ENCODE results near the gene RTTN. TPM values are rescaled to one million over a fixed set of nuclear protein-coding genes. Genes with fewer than 3 reads are reported as not detected.

Gene RTTN
- polyA plus RNA-seq, 2 of the 4 experiments (the other 2 are of a cell fraction) = 8.4 to 24.6 TPM

GRCh38 chr18:70028734-70029133 lies 176.8 kb downstream of the RTTN start:
- WGBS (ENCODE audit: missing lambda C conversion rate) = 100% methylated on average over 3 of the region's 3 CpGs
- Histone ChIP-seq H3K4me1 (no peaks in the 10 kb centered on the region), H3K4me3 (no peak overlapping the region), H3K27ac (no peak overlapping the region), H3K4me2 (no peak overlapping the region), H3K9me3 (no peaks in the 10 kb centered on the region)
- TF ChIP-seq, protein P1, sequence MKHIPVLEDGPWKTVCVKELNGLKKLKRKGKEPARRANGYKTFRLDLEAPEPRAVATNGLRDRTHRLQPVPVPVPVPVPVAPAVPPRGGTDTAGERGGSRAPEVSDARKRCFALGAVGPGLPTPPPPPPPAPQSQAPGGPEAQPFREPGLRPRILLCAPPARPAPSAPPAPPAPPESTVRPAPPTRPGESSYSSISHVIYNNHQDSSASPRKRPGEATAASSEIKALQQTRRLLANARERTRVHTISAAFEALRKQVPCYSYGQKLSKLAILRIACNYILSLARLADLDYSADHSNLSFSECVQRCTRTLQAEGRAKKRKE (CRISPR knock-in tag; IDR thresholded peaks at IDR 0.05; ENCODE audit: low read depth) = no peak
- TF ChIP-seq GATA3 (IDR thresholded peaks at IDR 0.05; ENCODE audit: borderline replicate concordance) (no peak), MAZ (IDR thresholded peaks at IDR 0.05; ENCODE audit: borderline replicate concordance, low read depth, low read length) (no peak), HOXB13 (CRISPR knock-in tag; IDR thresholded peaks at IDR 0.05; ENCODE audit: low read depth) (no peak), SMC3 (IDR thresholded peaks at IDR 0.05) (no peak), HES2 (IDR thresholded peaks at IDR 0.05) (no peak), USF2 (IDR thresholded peaks at IDR 0.05) (no peak)
- TF ChIP-seq, protein P2, sequence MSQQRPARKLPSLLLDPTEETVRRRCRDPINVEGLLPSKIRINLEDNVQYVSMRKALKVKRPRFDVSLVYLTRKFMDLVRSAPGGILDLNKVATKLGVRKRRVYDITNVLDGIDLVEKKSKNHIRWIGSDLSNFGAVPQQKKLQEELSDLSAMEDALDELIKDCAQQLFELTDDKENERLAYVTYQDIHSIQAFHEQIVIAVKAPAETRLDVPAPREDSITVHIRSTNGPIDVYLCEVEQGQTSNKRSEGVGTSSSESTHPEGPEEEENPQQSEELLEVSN (IDR thresholded peaks at IDR 0.05; ENCODE audit: borderline replicate concordance, low read depth) = no peak
- TF ChIP-seq, protein P3, sequence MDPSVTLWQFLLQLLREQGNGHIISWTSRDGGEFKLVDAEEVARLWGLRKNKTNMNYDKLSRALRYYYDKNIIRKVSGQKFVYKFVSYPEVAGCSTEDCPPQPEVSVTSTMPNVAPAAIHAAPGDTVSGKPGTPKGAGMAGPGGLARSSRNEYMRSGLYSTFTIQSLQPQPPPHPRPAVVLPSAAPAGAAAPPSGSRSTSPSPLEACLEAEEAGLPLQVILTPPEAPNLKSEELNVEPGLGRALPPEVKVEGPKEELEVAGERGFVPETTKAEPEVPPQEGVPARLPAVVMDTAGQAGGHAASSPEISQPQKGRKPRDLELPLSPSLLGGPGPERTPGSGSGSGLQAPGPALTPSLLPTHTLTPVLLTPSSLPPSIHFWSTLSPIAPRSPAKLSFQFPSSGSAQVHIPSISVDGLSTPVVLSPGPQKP (IDR thresholded peaks at IDR 0.05; ENCODE audit: low read depth, low read length) = no peak
- DNase-seq (ENCODE audit: low read depth in 1 of 2, low spot score in 1 of 2) = no peak
- ChIA-PET CTCF (interaction anchor here (1.2 kb wide), 1 partner anchor 57 kb away, joined by 4 read pairs; no protein-coding TSS in a partner anchor), POLR2A (no interaction called here)
- FAIRE-seq = no peak
- ATAC-seq = no peak

DNA sequence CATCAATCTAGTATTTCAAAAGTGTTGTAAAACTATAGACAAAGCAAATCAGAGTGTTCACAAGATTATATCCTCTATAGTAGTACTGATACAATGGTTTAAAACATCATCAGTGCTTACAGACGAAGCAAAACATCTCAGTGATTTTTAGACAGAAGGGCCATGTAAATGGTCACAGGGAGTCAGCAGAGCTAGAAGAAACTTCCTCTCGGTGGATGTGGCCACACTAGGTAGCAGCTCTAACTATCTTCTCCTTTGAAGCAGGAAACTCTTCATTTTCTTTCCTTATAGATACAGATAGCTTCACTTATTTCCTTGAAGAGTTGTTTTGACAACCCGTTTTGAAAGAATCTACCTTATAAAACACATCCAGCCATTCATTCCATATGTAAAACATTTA lies 177.4 kb downstream of the RTTN start:
- FAIRE-seq (no peak), DNase-seq (ENCODE audit: low read depth in 1 of 2, low spot score in 1 of 2) (no peak), ATAC-seq (no peak)
- CTCF ChIA-PET = interaction anchor here (1.2 kb wide), 1 partner anchor 58 kb away, joined by 4 read pairs; no protein-coding TSS in a partner anchor
- no peak overlapping the region for H3K4me3 ChIP-seq
- H3K4me1 ChIP-seq = no peaks in the 10 kb centered on the region
- H3K9me3 ChIP-seq = no peaks in the 10 kb centered on the region
- no peak overlapping the region for H3K27ac ChIP-seq
- POLR2A ChIA-PET = interaction anchor here (0.6 kb wide), 1 partner anchor 30 kb away, joined by 3 read pairs; no protein-coding TSS in a partner anchor
- 93% methylated on average over 3 of the region's 3 CpGs for WGBS (ENCODE audit: missing lambda C conversion rate)
- no peak overlapping the region for H3K4me2 ChIP-seq
- TF ChIP-seq ZFP36 (IDR thresholded peaks at IDR 0.05; ENCODE audit: borderline replicate concordance, partially characterized antibody) (no peak), CEBPB (IDR thresholded peaks at IDR 0.05) (no peak), POLR2AphosphoS2 (conservative IDR thresholded peaks at IDR 0.05; ENCODE audit: low read length) (no peak), CBX2 (IDR thresholded peaks at IDR 0.05; ENCODE audit: borderline replicate concordance, low read depth) (no peak)

DNA sequence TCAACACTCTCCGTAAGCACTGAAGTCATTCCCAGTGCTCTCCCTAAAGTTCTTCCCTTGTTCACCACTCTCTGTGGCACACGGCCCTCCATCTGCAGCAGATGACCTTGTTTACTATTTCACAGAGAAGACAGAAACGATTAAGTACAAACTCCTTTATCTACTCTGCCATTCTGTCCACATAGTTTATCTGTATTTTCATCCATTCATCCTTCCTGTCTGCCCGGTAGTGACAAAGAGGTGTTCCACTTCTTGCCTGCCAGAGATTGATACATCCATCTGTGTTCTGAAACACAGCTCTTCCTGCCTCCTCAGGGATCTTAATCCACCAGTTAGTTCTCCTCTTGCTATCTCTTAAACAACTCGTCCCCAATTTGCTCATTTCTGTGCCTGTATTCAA lies 179.9 kb downstream of the RTTN start:
- Histone ChIP-seq H3K9me3 (no peaks in the 10 kb centered on the region), H3K4me2 (no peak overlapping the region), H3K4me1 (no peaks in the 10 kb centered on the region), H3K4me3 (no peak overlapping the region), H3K27ac (no peak overlapping the region)
- 91% methylated on average over 5 of the region's 5 CpGs for WGBS (ENCODE audit: missing lambda C conversion rate)
- ATAC-seq (no peak), FAIRE-seq (no peak), DNase-seq (ENCODE audit: low read depth in 1 of 2, low spot score in 1 of 2) (no peak)
- CTCF ChIA-PET = no interaction called here
- TF ChIP-seq HES2 (IDR thresholded peaks at IDR 0.05) (no peak), EHF (CRISPR knock-in tag; IDR thresholded peaks at IDR 0.05) (no peak), GATA3 (IDR thresholded peaks at IDR 0.05; ENCODE audit: borderline replicate concordance) (no peak), HOXB13 (CRISPR knock-in tag; IDR thresholded peaks at IDR 0.05; ENCODE audit: low read depth) (no peak), ZC3H11A (IDR thresholded peaks at IDR 0.05) (no peak), RNF2 (IDR thresholded peaks at IDR 0.05; ENCODE audit: borderline replicate concordance, low read depth) (no peak), HEYL (CRISPR knock-in tag; IDR thresholded peaks at IDR 0.05) (no peak), EHMT2 (IDR thresholded peaks at IDR 0.05; ENCODE audit: low read depth) (no peak), JUNB (IDR thresholded peaks at IDR 0.05) (no peak), RCOR1 (IDR thresholded peaks at IDR 0.05; ENCODE audit: low read depth, low read length) (no peak), RARB (CRISPR knock-in tag; IDR thresholded peaks at IDR 0.05) (no peak), NR3C1 (IDR thresholded peaks at IDR 0.05) (no peak)
- POLR2A ChIA-PET = no interaction called here

Data from A549 (cell line).